K562 (cell line): ENCODE measurements around the gene STK25. TPM values are rescaled to one million over a fixed set of nuclear protein-coding genes. Genes with fewer than 3 reads are reported as not detected.
A peak's percentile ranks its signal among the peaks of the same experiment; 100 is the strongest.

Experiments used
- ATAC-seq: fragments of 200-7000 bp; cut with Tn5 transposase; 3 replicates; pipeline ENCODE4 v1.9.1; 2020; ENCODE audit warnings: moderate library complexity
- Bru-seq: library from RNA; stranded (reverse); fragments of 400-500 nt; gene quantifications from one replicate; lab custom pipeline; 2021; lab: Mats Ljungman, UMichigan
- BruChase-seq, 2 experiments: library from RNA; stranded (reverse); fragments of 400-500 nt; gene quantifications; one replicate each; lab custom pipeline; 2021; lab: Mats Ljungman, UMichigan
- BruUV-seq: library from RNA; stranded (reverse); fragments of 400-500 nt; replicated peaks from 2 replicates; lab custom pipeline; 2021; lab: Mats Ljungman, UMichigan
- CTCF ChIA-PET: fragments of 300-600 bp; formaldehyde crosslinking; extraction: SDS; loops from one replicate; lab custom pipeline; 2021; ENCODE audit warnings: low intra/inter-chr PET ratio; lab: Yijun Ruan, JAX
- POLR2A ChIA-PET: fragments of 300-600, 350-650 bp; sonication (Branson Sonifier 250); formaldehyde crosslinking; extraction: SDS; loops from one replicate; lab custom pipeline; 2021; ENCODE audit warnings: antibody characterized with exemption, inconsistent platforms; lab: Yijun Ruan, JAX
- DNase-seq, 4 experiments: peaks; one replicate each; pipeline versions ENCODE4 v3.0.0 to v3.0.0-alpha.2; 2011 to 2018; ENCODE audit warnings: low spot score in 3 of 4, mixed read lengths in 3 of 4; ENCODE audit errors: extremely low read depth in 1 of 4
- FAIRE-seq: peaks from 2 replicates; lab custom pipeline; 2011; peaks lifted over from hg19 to GRCh38; lab: Jason Lieb, UNC
- H2AFZ ChIP-seq: 2 replicates; pipeline ENCODE4 v1.6.0; 2011; ENCODE audit warnings: low read depth, low read length, control low read depth, inconsistent platforms
- H3K27ac ChIP-seq: fragments of 200-600 bp; 3 replicates; pipeline ENCODE4 v1.8.0; 2011; ENCODE audit warnings: low read depth, mild to moderate bottlenecking, control low read depth, inconsistent platforms, low read length, moderate library complexity, mixed read lengths; ENCODE audit errors: extremely low read depth
- H3K27me3 ChIP-seq, 2 experiments: fragments of 300-600 bp in 1 of 2; 2 replicates in 1 of 2; 3 replicates in 1 of 2; pipeline versions ENCODE4 v1.6.0 to v1.8.0; 2011; ENCODE audit warnings: inconsistent platforms in 2 of 2, low read length in 2 of 2, mild to moderate bottlenecking in 1 of 2, mixed read lengths in 1 of 2, moderate library complexity in 1 of 2; ENCODE audit not compliant: control insufficient read depth in 2 of 2, insufficient read depth in 2 of 2
- H3K36me3 ChIP-seq: fragments of 300-600 bp; 3 replicates; pipeline ENCODE4 v1.8.0; 2011; ENCODE audit warnings: mild to moderate bottlenecking, low read length, inconsistent platforms; ENCODE audit not compliant: control insufficient read depth, insufficient read depth
- H3K4me1 ChIP-seq, 2 experiments: fragments of 200-600 bp in 1 of 2; replicated peaks in 1 of 2; 2 replicates in 1 of 2; 3 replicates in 1 of 2; pipeline versions ENCODE4 v1.5.1 to v1.8.0; 2011; ENCODE audit warnings: inconsistent platforms in 2 of 2, low read length in 2 of 2, mild to moderate bottlenecking in 1 of 2, mixed read lengths in 1 of 2, moderate library complexity in 1 of 2; ENCODE audit not compliant: control insufficient read depth in 2 of 2, insufficient read depth in 2 of 2
- H3K4me2 ChIP-seq: 2 replicates; pipeline ENCODE4 v1.6.1; 2011; ENCODE audit warnings: low read length, control low read depth, inconsistent platforms, mixed read lengths; ENCODE audit not compliant: insufficient read depth
- H3K4me3 ChIP-seq: fragments of 200-600 bp; sonication (generic), shearing (Covaris generic); 2 replicates; pipeline ENCODE4 v1.5.1; 2016; ENCODE audit warnings: control low read depth, inconsistent platforms
- H3K79me2 ChIP-seq: fragments of 200-600 bp; 3 replicates; pipeline ENCODE4 v1.8.0; 2011; ENCODE audit warnings: low read length, inconsistent platforms; ENCODE audit not compliant: control insufficient read depth, insufficient read depth
- H3K9ac ChIP-seq, 2 experiments: 2 replicates each; pipeline versions ENCODE4 v1.6.0 to v1.6.1; 2011; ENCODE audit warnings: low read depth in 2 of 2, low read length in 2 of 2, control low read depth in 1 of 2, inconsistent platforms in 1 of 2, mild to moderate bottlenecking in 1 of 2, mixed read lengths in 1 of 2; ENCODE audit not compliant: insufficient read depth in 1 of 2
- H3K9me1 ChIP-seq: one replicate; pipeline ENCODE4 v1.6.0; 2011; ENCODE audit warnings: inconsistent platforms, mild to moderate bottlenecking, low read length, moderate library complexity; ENCODE audit not compliant: control insufficient read depth, insufficient read depth
- H3K9me3 ChIP-seq: replicated peaks from 2 replicates; pipeline ENCODE4 v1.5.1; 2011; ENCODE audit warnings: low read depth, low read length, inconsistent platforms; ENCODE audit not compliant: control insufficient read depth, insufficient read depth
- H4K20me1 ChIP-seq: replicated peaks from 2 replicates; pipeline ENCODE4 v1.6.1; 2011; ENCODE audit warnings: low read length, inconsistent platforms, mixed read lengths; ENCODE audit not compliant: control insufficient read depth, insufficient read depth
- FIP1L1 ChIP-seq: fragments of 200-400 bp; formaldehyde crosslinking; IDR thresholded peaks from 2 replicates; pipeline ENCODE4 v1.6.1; 2018; ENCODE audit warnings: mild to moderate bottlenecking, low read depth, low read length; ENCODE audit not compliant: poor library complexity, severe bottlenecking
- NR2C2 ChIP-seq, 2 experiments: fragments of 200-800 bp in 1 of 2; sonication (Bioruptor generic) in 1 of 2; sonication (generic) in 1 of 2; formaldehyde crosslinking in 1 of 2; IDR thresholded peaks; 2 replicates each; pipeline versions ENCODE4 v1.6.1 to v1.8.0; 2016 to 2022; ENCODE audit warnings: mild to moderate bottlenecking in 1 of 2, missing compliant biosample characterization in 1 of 2, missing genetic modification characterization in 1 of 2, missing genetic modification reagents in 1 of 2
- ZNF311 ChIP-seq: fragments of 250-450 bp; sonication (Bioruptor Pico); IDR thresholded peaks from 2 replicates; pipeline ENCODE4 v1.4.0; 2020; ENCODE audit warnings: mild to moderate bottlenecking, moderate library complexity
- WGBS: fragments of 100-300 bp; shearing (Covaris generic); methylation state at CpG from one replicate; pipeline ENCODE4 v1.1.6; 2016; ENCODE audit warnings: low coverage, mixed read lengths; ENCODE audit not compliant: insufficient coverage; ENCODE audit errors: missing lambda C conversion rate; 5-methylcytosine and 5-hydroxymethylcytosine counted together
- in situ Hi-C: fragments of 300-500 bp; cut with MboI; formaldehyde crosslinking; loops from 4 replicates; pipeline ENCODE4 v1.15.0; 2018; ENCODE audit warnings: inconsistent platforms, mixed read lengths
- intact Hi-C: fragments of 100-400 bp; cut with micrococcal nuclease; formaldehyde crosslinking; loops from 2 replicates; pipeline ENCODE4 v1.14.2; 2022
- long read RNA-seq, 3 experiments: library from polyadenylated mRNA in 2 of 3; library from RNA in 1 of 3; unstranded in 2 of 3; stranded (forward) in 1 of 3; transcript quantifications; one replicate each; pipeline ENCODE4 v2.0.0, GENCODE V29; 2019 to 2022
- polyA minus RNA-seq, 3 experiments: library from RNA; depleted of rRNA, polyadenylated mRNA; stranded (reverse); fragments of >200 nt; gene quantifications; 2 replicates each; pipeline ENCODE4 v1.2.3, GENCODE V29; 2011
- polyA plus RNA-seq, 8 experiments: library from polyadenylated mRNA; depleted of rRNA in 4 of 8; stranded (reverse) in 5 of 8; unstranded in 3 of 8; fragments of >200 nt; fragmentation: Nextera tagmentation in 2 of 8; fragmentation: Illumina TruSeq in 1 of 8; extraction: Ambion mirVana in 2 of 8; extraction: Trizol in 1 of 8; gene quantifications; 2 replicates each; pipeline versions ENCODE4 v1.2.1 to v1.2.3, GENCODE V29; 2011 to 2014; ENCODE audit warnings: inconsistent platforms in 1 of 8, missing spikeins in 1 of 8
- total RNA-seq, 7 experiments: library from RNA; depleted of rRNA in 6 of 7; stranded (reverse); fragments of >200 nt in 6 of 7; fragmentation: Illumina TruSeq in 2 of 7; extraction: Trizol in 2 of 7; gene quantifications; 2 replicates each; pipeline versions ENCODE4 v1.2.1 to v1.2.3, GENCODE V29; 2011 to 2021; ENCODE audit warnings: low replicate concordance in 1 of 7
- TF ChIP-seq, protein P1 (sequence below): IDR thresholded peaks from 2 replicates; pipeline ENCODE4 v1.6.1; 2011; ENCODE audit not compliant: insufficient read length; ENCODE audit errors: extremely low read depth
- TF ChIP-seq, protein P2 (sequence below), 2 experiments: fragments of 150-350 bp in 1 of 2; IDR thresholded peaks; 2 replicates each; pipeline ENCODE4 v1.6.1; 2012 to 2016; ENCODE audit warnings: low read depth in 2 of 2, low read length in 2 of 2, mild to moderate bottlenecking in 1 of 2, moderate library complexity in 1 of 2
- TF ChIP-seq, protein P3 (sequence below): fragments of 450-650 bp; IDR thresholded peaks from 2 replicates; pipeline ENCODE4 v1.6.1; 2016; ENCODE audit warnings: borderline replicate concordance

STK25 gene
- 304 and 771 TPM in 2 replicates for total RNA-seq (2011; cell fraction: chromatin; rRNA removed; ENCODE audit: low replicate concordance)
- total RNA-seq (2011; cell fraction: nucleolus; rRNA removed), result 391 and 430 TPM in 2 replicates
- total RNA-seq (2011; cell fraction: nucleoplasm; rRNA removed), result 299 and 300 TPM in 2 replicates
- total RNA-seq (2014; rRNA removed), result 116 and 163 TPM in 2 replicates
- total RNA-seq (2014; rRNA removed; fragmentation: Illumina TruSeq; extraction: Trizol), result 35.0 and 61.9 TPM in 2 replicates
- total RNA-seq (2015; rRNA removed; fragmentation: Illumina TruSeq; extraction: Trizol), result 66.9 and 75.2 TPM in 2 replicates
- 107 and 123 TPM in 2 replicates for total RNA-seq (2021)
- polyA plus RNA-seq (2011; rRNA removed), result 169 and 218 TPM in 2 replicates
- polyA plus RNA-seq (2011; cell fraction: cytosol; rRNA removed), result 168 and 300 TPM in 2 replicates
- 929 and 1,221 TPM in 2 replicates for polyA plus RNA-seq (2011; cell fraction: nucleus; rRNA removed)
- polyA plus RNA-seq (2012), result 120 and 121 TPM in 2 replicates
- polyA plus RNA-seq (2014; fragmentation: Illumina TruSeq; extraction: Trizol), result 151 and 157 TPM in 2 replicates
- polyA plus RNA-seq (2014; fragmentation: Nextera tagmentation; extraction: Ambion mirVana), result 10 to 100 TPM in 1 of 2 experiments, 1 to 10 TPM in 1; 5.4 to 10.3 TPM
- polyA plus RNA-seq (2014; rRNA removed), result 177 and 178 TPM in 2 replicates
- 83.1 and 97.9 TPM in 2 replicates for polyA minus RNA-seq (2011; rRNA and poly(A)+ RNA removed)
- 60.5 and 75.9 TPM in 2 replicates for polyA minus RNA-seq (2011; cell fraction: cytosol; rRNA and poly(A)+ RNA removed)
- polyA minus RNA-seq (2011; cell fraction: nucleus; rRNA and poly(A)+ RNA removed), result 113 and 164 TPM in 2 replicates
- percentile 70 among the genes with signal in this experiment for Bru-seq, nascent RNA
- BruChase-seq, experiment 1, labeled RNA remaining after a 2-hour chase, result percentile 64 among the genes with signal in this experiment
- BruChase-seq, experiment 2, labeled RNA remaining after a 6-hour chase, result percentile 64 among the genes with signal in this experiment
- long read RNA-seq, experiment 1, full-length matches to known transcripts, result 143 of 298 reads
- long read RNA-seq, experiment 1, partial matches to known transcripts, result 80 of 298 reads
- long read RNA-seq, experiment 1, other reads (novel, unspliced or antisense), result 75 of 298 reads
- long read RNA-seq, experiment 2, full-length matches to known transcripts, result 55 of 85 reads
- long read RNA-seq, experiment 2, partial matches to known transcripts, result 10 of 85 reads
- long read RNA-seq, experiment 2, other reads (novel, unspliced or antisense), result 20 of 85 reads
- long read RNA-seq, experiment 3, full-length matches to known transcripts, result 75 of 91 reads
- long read RNA-seq, experiment 3, partial matches to known transcripts, result 3 of 91 reads
- long read RNA-seq, experiment 3, other reads (novel, unspliced or antisense), result 13 of 91 reads

DNA sequence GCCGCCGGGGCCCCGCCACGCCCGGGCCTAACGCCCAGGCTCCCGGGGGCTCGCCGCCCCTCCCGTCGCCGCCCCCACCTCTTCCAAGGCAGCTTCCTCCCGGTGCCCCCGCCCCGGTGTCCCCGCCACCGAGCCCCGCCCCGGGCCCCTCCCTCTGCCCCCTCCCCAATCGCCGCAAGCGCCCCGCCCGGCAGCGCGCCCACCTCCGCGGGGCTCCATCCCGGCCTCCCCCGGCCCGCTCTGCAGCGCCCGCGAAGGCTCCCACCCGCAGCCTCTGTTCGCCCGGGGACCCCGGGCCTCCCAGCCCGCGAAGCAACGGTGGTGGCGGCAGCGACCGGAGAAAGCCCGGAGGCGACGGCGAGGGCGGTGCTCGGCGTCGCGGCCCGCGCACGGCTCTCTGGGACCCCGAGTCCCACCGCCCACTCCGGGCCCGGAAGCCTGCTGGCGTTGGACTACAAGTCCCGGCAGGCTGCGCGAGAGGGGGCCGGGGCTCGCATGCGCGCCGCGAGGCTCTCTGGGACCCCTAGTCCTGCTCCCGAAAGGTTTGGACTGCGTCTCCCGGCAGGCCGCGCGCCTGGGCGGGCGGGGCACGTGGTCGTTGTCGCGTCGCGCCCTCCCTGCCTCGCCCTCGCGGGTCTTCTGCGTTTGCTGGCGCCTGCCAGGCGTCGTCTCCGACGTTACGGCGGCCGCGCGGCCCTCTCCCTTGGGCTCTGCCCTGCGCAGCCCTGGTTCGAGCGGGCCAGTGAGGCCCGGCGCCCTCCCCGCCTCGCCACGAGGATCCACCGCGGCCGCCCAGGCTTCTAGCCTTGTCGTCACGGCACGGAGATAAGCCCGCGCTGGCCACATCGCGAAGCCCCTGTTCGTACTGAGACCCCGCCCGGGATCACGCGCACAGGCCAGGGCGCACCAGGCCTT lies at the start of gene STK25:
Gene STK25 (minus strand): TSS at position 345 of the 915 bp plus-strand sequence. CDS start 549 bp downstream, outside the sequence.
- H3K4me2 ChIP-seq, result peak within 1 kb of the TSS; percentile 84
- H3K36me3 ChIP-seq, result peaks cover 17% of the 10 kb centered on the region; the same call in 2 of the 3 replicates
- no peaks in the 10 kb centered on the region for H3K27me3 ChIP-seq
- no peaks in the 10 kb centered on the region for H4K20me1 ChIP-seq
- peaks cover 3% of the 10 kb centered on the region for H3K9me1 ChIP-seq
- H3K4me3 ChIP-seq, result peak within 1 kb of the TSS; percentile 75
- peak within 1 kb of the TSS; percentile 94 for H2AFZ ChIP-seq
- peak; percentile 96 for ATAC-seq
- H3K27ac ChIP-seq, result peak within 1 kb of the TSS; percentile 94
- in situ Hi-C loops (no loop called here), intact Hi-C loops (loop anchor here (2.0 kb wide), 1 partner anchor 32 kb away; no protein-coding TSS in a partner anchor)
- WGBS, result under 1% methylated on average over 27 of the region's 122 CpGs
- peak; percentile 89 to 97 (median 92) for DNase-seq
- H3K79me2 ChIP-seq, result peaks cover 50% of the 10 kb centered on the region
- peak within 1 kb of the TSS; percentile 75 to 96 for H3K9ac ChIP-seq
- BruUV-seq, result no TSS peak
- POLR2A ChIA-PET, result no interaction called here
- peak; percentile 91 for FAIRE-seq
- CTCF ChIA-PET, result no interaction called here
- no peaks in the 10 kb centered on the region for H3K9me3 ChIP-seq
- peaks cover 13 to 39% of the 10 kb centered on the region in 2 experiments; a peak in 4 of 5 replicates for H3K4me1 ChIP-seq
- TF ChIP-seq, protein P1, sequence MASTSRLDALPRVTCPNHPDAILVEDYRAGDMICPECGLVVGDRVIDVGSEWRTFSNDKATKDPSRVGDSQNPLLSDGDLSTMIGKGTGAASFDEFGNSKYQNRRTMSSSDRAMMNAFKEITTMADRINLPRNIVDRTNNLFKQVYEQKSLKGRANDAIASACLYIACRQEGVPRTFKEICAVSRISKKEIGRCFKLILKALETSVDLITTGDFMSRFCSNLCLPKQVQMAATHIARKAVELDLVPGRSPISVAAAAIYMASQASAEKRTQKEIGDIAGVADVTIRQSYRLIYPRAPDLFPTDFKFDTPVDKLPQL, result no peak
- TF ChIP-seq NR2C2 (CRISPR knock-in tag; IDR thresholded peaks at IDR 0.05) (0 out of 2 replicates have a peak, but pooled peaks have one; percentile 74), NR2C2 (tag; IDR thresholded peaks at IDR 0.05) (peak; percentile 78), FIP1L1 (peak; percentile 78), ZNF311 (no peak)
- TF ChIP-seq, protein P2, sequence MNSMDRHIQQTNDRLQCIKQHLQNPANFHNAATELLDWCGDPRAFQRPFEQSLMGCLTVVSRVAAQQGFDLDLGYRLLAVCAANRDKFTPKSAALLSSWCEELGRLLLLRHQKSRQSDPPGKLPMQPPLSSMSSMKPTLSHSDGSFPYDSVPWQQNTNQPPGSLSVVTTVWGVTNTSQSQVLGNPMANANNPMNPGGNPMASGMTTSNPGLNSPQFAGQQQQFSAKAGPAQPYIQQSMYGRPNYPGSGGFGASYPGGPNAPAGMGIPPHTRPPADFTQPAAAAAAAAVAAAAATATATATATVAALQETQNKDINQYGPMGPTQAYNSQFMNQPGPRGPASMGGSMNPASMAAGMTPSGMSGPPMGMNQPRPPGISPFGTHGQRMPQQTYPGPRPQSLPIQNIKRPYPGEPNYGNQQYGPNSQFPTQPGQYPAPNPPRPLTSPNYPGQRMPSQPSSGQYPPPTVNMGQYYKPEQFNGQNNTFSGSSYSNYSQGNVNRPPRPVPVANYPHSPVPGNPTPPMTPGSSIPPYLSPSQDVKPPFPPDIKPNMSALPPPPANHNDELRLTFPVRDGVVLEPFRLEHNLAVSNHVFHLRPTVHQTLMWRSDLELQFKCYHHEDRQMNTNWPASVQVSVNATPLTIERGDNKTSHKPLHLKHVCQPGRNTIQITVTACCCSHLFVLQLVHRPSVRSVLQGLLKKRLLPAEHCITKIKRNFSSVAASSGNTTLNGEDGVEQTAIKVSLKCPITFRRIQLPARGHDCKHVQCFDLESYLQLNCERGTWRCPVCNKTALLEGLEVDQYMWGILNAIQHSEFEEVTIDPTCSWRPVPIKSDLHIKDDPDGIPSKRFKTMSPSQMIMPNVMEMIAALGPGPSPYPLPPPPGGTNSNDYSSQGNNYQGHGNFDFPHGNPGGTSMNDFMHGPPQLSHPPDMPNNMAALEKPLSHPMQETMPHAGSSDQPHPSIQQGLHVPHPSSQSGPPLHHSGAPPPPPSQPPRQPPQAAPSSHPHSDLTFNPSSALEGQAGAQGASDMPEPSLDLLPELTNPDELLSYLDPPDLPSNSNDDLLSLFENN (IDR thresholded peaks at IDR 0.05; ENCODE audit: low read depth in 2 of 2, low read length in 2 of 2), result no peak
- TF ChIP-seq, protein P3, sequence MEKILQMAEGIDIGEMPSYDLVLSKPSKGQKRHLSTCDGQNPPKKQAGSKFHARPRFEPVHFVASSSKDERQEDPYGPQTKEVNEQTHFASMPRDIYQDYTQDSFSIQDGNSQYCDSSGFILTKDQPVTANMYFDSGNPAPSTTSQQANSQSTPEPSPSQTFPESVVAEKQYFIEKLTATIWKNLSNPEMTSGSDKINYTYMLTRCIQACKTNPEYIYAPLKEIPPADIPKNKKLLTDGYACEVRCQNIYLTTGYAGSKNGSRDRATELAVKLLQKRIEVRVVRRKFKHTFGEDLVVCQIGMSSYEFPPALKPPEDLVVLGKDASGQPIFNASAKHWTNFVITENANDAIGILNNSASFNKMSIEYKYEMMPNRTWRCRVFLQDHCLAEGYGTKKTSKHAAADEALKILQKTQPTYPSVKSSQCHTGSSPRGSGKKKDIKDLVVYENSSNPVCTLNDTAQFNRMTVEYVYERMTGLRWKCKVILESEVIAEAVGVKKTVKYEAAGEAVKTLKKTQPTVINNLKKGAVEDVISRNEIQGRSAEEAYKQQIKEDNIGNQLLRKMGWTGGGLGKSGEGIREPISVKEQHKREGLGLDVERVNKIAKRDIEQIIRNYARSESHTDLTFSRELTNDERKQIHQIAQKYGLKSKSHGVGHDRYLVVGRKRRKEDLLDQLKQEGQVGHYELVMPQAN, result no peak
